Tibial nerve (tissue), 4 donors: ENCODE results near the gene TENM4. TPM values are rescaled to one million over a fixed set of nuclear protein-coding genes. Genes with fewer than 3 reads are reported as not detected.

Experiments
- DNase-seq, 2 donors: peaks; one replicate each; pipeline ENCODE4 v3.0.0-alpha.2; 2019; ENCODE audit warnings: low spot score in 2 of 2
- H3K27ac ChIP-seq, 4 donors: fragments of 200-600 bp; sonication (generic) in 3 of 4; one replicate each; pipeline ENCODE4 v1.5.1; 2017 to 2019; ENCODE audit warnings: mild to moderate bottlenecking in 1 of 4
- H3K27me3 ChIP-seq, 2 donors: fragments of 200-600 bp; sonication (generic) in 1 of 2; one replicate each; pipeline versions ENCODE4 v1.5.1 to v1.6.0; 2017 to 2019
- H3K36me3 ChIP-seq, 3 donors: fragments of 200-600 bp; sonication (generic); one replicate each; pipeline ENCODE4 v1.5.1; 2018 to 2019
- H3K4me1 ChIP-seq, 4 donors: fragments of 200-600 bp; sonication (generic) in 3 of 4; one replicate each; pipeline ENCODE4 v1.5.1; 2017 to 2019
- H3K4me3 ChIP-seq, 4 donors: fragments of 200-600 bp; sonication (generic) in 3 of 4; one replicate each; pipeline ENCODE4 v1.5.1; 2017 to 2019; ENCODE audit warnings: mild to moderate bottlenecking in 1 of 4, moderate library complexity in 1 of 4
- H3K9me3 ChIP-seq, 4 donors: fragments of 200-600 bp; sonication (generic) in 3 of 4; one replicate each; pipeline ENCODE4 v1.5.1; 2017 to 2019
- CTCF ChIP-seq, 5 experiments: fragments of 200-600 bp in 3 of 5; fragments of 450-650 bp in 2 of 5; sonication (generic) in 3 of 5; IDR thresholded peaks; one replicate each; pipeline ENCODE4 v1.5.1; 2016 to 2019; ENCODE audit warnings: antibody characterized with exemption in 5 of 5, mild to moderate bottlenecking in 3 of 5, moderate library complexity in 2 of 5
- EP300 ChIP-seq, 2 donors: sonication (generic); formaldehyde crosslinking; IDR thresholded peaks; one replicate each; pipeline ENCODE4 v1.6.1; 2017; ENCODE audit warnings: antibody characterized with exemption in 2 of 2, mild to moderate bottlenecking in 1 of 2
- POLR2A ChIP-seq, 2 donors: fragments of 450-650 bp; IDR thresholded peaks; one replicate each; pipeline ENCODE4 v1.6.1; 2017; ENCODE audit warnings: antibody characterized with exemption in 2 of 2, mild to moderate bottlenecking in 2 of 2, moderate library complexity in 2 of 2
- WGBS, 2 donors: methylation state at CpG; one replicate each; pipeline ENCODE4 v1.1.5; 2018; 5-methylcytosine and 5-hydroxymethylcytosine counted together
- total RNA-seq, 4 donors: library from RNA; depleted of rRNA; stranded (reverse); fragments of >200 nt; gene quantifications; one replicate each; pipeline ENCODE4 v1.1.0, GENCODE V29; 2016

The TENM4 gene
- total RNA-seq, 4 donors from 2014 or later: 15.3 to 36.3 (median 19.6) TPM

- H3K4me3 ChIP-seq: no peak overlapping the region
- 88 to 90% methylated on average over 7 of the region's 7 CpGs for WGBS, 2 donors
- TF ChIP-seq CTCF (IDR thresholded peaks at IDR 0.05) (no peak), POLR2A (IDR thresholded peaks at IDR 0.05) (no peak), EP300 (IDR thresholded peaks at IDR 0.05) (no peak)
- H3K4me1 ChIP-seq: no peaks in the 10 kb centered on the region
- no peaks in the 10 kb centered on the region for H3K27me3 ChIP-seq
- H3K9me3 ChIP-seq: peaks cover 0 to 13% (median 1%) of the 10 kb centered on the region in 4 donors
- DNase-seq: no peak
- no peak overlapping the region for H3K27ac ChIP-seq
- H3K36me3 ChIP-seq: no peaks in the 10 kb centered on the region
Observed at GRCh38 chr11:79189601-79190000, 251.2 kb downstream of the TENM4 start.

GRCh38 chr11:79189055-79189454, 251.8 kb downstream of the TENM4 start:
- Histone ChIP-seq H3K27ac (no peak overlapping the region), H3K36me3 (no peaks in the 10 kb centered on the region), H3K27me3 (no peaks in the 10 kb centered on the region), H3K4me1 (no peaks in the 10 kb centered on the region), H3K9me3 (peaks cover 0 to 13% (median 1%) of the 10 kb centered on the region in 4 donors), H3K4me3 (no peak overlapping the region)
- DNase-seq: no peak
- TF ChIP-seq POLR2A (IDR thresholded peaks at IDR 0.05) (no peak), EP300 (IDR thresholded peaks at IDR 0.05) (no peak), CTCF (IDR thresholded peaks at IDR 0.05) (no peak)
- WGBS, 2 donors: 79 to 81% methylated on average over 2 of the region's 2 CpGs

- H3K4me3 ChIP-seq: no peak overlapping the region
- WGBS, 2 donors: 88 to 92% methylated on average over 3 of the region's 3 CpGs
- H3K4me1 ChIP-seq: no peaks in the 10 kb centered on the region
- H3K27me3 ChIP-seq: no peaks in the 10 kb centered on the region
- no peak overlapping the region for H3K27ac ChIP-seq
- no peaks in the 10 kb centered on the region for H3K36me3 ChIP-seq
- DNase-seq: no peak
- no peak for TF ChIP-seq CTCF (IDR thresholded peaks at IDR 0.05)
- no peak for TF ChIP-seq EP300 (IDR thresholded peaks at IDR 0.05)
- TF ChIP-seq POLR2A (IDR thresholded peaks at IDR 0.05): no peak
- H3K9me3 ChIP-seq: peaks cover 0 to 13% (median 1%) of the 10 kb centered on the region in 4 donors
Observed at GRCh38 chr11:79186669-79187068, 254.2 kb downstream of the TENM4 start.

GRCh38 chr11:79185351-79185750, 255.5 kb downstream of the TENM4 start:
- H3K27me3 ChIP-seq: no peaks in the 10 kb centered on the region
- H3K4me1 ChIP-seq: no peaks in the 10 kb centered on the region
- TF ChIP-seq EP300 (IDR thresholded peaks at IDR 0.05) (no peak), CTCF (IDR thresholded peaks at IDR 0.05) (no peak), POLR2A (IDR thresholded peaks at IDR 0.05) (no peak)
- H3K36me3 ChIP-seq: no peaks in the 10 kb centered on the region
- H3K9me3 ChIP-seq: peaks cover 0 to 13% (median 1%) of the 10 kb centered on the region in 4 donors
- DNase-seq: no peak
- no peak overlapping the region for H3K27ac ChIP-seq
- no peak overlapping the region for H3K4me3 ChIP-seq
- 72 to 90% methylated on average over 1 of the region's 1 CpG for WGBS, 2 donors

GRCh38 chr11:79184285-79184684, 256.5 kb downstream of the TENM4 start:
- TF ChIP-seq CTCF (IDR thresholded peaks at IDR 0.05) (no peak), POLR2A (IDR thresholded peaks at IDR 0.05) (no peak), EP300 (IDR thresholded peaks at IDR 0.05) (no peak)
- H3K27ac ChIP-seq: no peak overlapping the region
- H3K4me3 ChIP-seq: no peak overlapping the region
- 82 to 88% methylated on average over 4 of the region's 4 CpGs for WGBS, 2 donors
- no peaks in the 10 kb centered on the region for H3K4me1 ChIP-seq
- H3K9me3 ChIP-seq: peaks cover 0 to 13% (median 1%) of the 10 kb centered on the region in 4 donors
- H3K27me3 ChIP-seq: no peaks in the 10 kb centered on the region
- no peak for DNase-seq
- H3K36me3 ChIP-seq: no peaks in the 10 kb centered on the region
